Dendritic cell treated with granulocyte-macrophage colony-stimulating factor and Interleukin-4, amounts not matched to agents 40 ng/mL and 50 ng/mL, for 4 days (primary cell): Measurements from ENCODE around the gene ROCK2.
"Not testable (repeated sequence)": the region's sequence is repeated elsewhere in the genome, so short reads cannot be mapped to it uniquely, and the experiment has no call there.

ENCODE experiments used
- H3K27ac Mint-ChIP-seq: one replicate; pipeline ENCODE4 v1.8.0; 2022; ENCODE audit warnings: mild to moderate bottlenecking, mixed read lengths
- H3K27me3 Mint-ChIP-seq: one replicate; pipeline ENCODE4 v1.8.0; 2022; ENCODE audit warnings: mild to moderate bottlenecking, mixed read lengths
- H3K36me3 Mint-ChIP-seq: one replicate; pipeline ENCODE4 v1.8.0; 2022; ENCODE audit warnings: low read depth, mixed read lengths
- H3K4me1 Mint-ChIP-seq: one replicate; pipeline ENCODE4 v1.8.0; 2022; ENCODE audit warnings: low read depth, mixed read lengths
- H3K4me3 Mint-ChIP-seq: one replicate; pipeline ENCODE4 v1.8.0; 2022; ENCODE audit warnings: mild to moderate bottlenecking, moderate library complexity, mixed read lengths
- H3K9me3 Mint-ChIP-seq: one replicate; pipeline ENCODE4 v1.8.0; 2022; ENCODE audit warnings: mixed read lengths
- intact Hi-C: fragments of 100-400 bp; cut with micrococcal nuclease; formaldehyde crosslinking; loops from one replicate; pipeline ENCODE4 v1.15.0; 2022

The ROCK2 gene

GRCh38 chr2:11340717-11341116 is 3.7 kb downstream of the ROCK2 start:
- no peak overlapping the region for H3K27ac Mint-ChIP-seq
- H3K4me3 Mint-ChIP-seq = no peak overlapping the region
- H3K9me3 Mint-ChIP-seq = no peaks in the 10 kb centered on the region
- peaks cover 32% of the 10 kb centered on the region for H3K4me1 Mint-ChIP-seq
- no peaks in the 10 kb centered on the region for H3K27me3 Mint-ChIP-seq
- H3K36me3 Mint-ChIP-seq = peaks cover 10% of the 10 kb centered on the region
- intact Hi-C loops = loop anchor here (10.0 kb wide), 4 partner anchors 106 to 526 kb away; partner anchors contain the start of genes LPIN1 and PDIA6

- peaks cover 10% of the 10 kb centered on the region for H3K36me3 Mint-ChIP-seq
- no peaks in the 10 kb centered on the region for H3K9me3 Mint-ChIP-seq
- no peak overlapping the region for H3K4me3 Mint-ChIP-seq
- no peak overlapping the region for H3K27ac Mint-ChIP-seq
- peaks cover 24% of the 10 kb centered on the region for H3K4me1 Mint-ChIP-seq
- intact Hi-C loops = loop anchor here (10.0 kb wide), 4 partner anchors 105 to 525 kb away; partner anchors contain the start of genes LPIN1 and PDIA6
- H3K27me3 Mint-ChIP-seq = no peaks in the 10 kb centered on the region
Measured at GRCh38 chr2:11339508-11340083, 4.8 kb downstream of the ROCK2 start.

GRCh38 chr2:11338580-11338979 is 5.9 kb downstream of the ROCK2 start:
- no peak overlapping the region for H3K27ac Mint-ChIP-seq
- H3K4me1 Mint-ChIP-seq = peaks cover 24% of the 10 kb centered on the region
- H3K36me3 Mint-ChIP-seq = peaks cover 8% of the 10 kb centered on the region
- intact Hi-C loops = no loop called here
- no peaks in the 10 kb centered on the region for H3K9me3 Mint-ChIP-seq
- no peaks in the 10 kb centered on the region for H3K27me3 Mint-ChIP-seq
- H3K4me3 Mint-ChIP-seq = no peak overlapping the region

GRCh38 chr2:11337909-11338308 is 6.5 kb downstream of the ROCK2 start:
- no peak overlapping the region for H3K4me3 Mint-ChIP-seq
- no peaks in the 10 kb centered on the region for H3K27me3 Mint-ChIP-seq
- peaks cover 4% of the 10 kb centered on the region for H3K36me3 Mint-ChIP-seq
- H3K27ac Mint-ChIP-seq = no peak overlapping the region
- intact Hi-C loops = no loop called here
- H3K9me3 Mint-ChIP-seq = peaks cover under 1% of the 10 kb centered on the region
- H3K4me1 Mint-ChIP-seq = peaks cover 17% of the 10 kb centered on the region

- intact Hi-C loops = no loop called here
- H3K4me3 Mint-ChIP-seq = no peak overlapping the region
- H3K4me1 Mint-ChIP-seq = peaks cover 11% of the 10 kb centered on the region
- peaks cover 4% of the 10 kb centered on the region for H3K36me3 Mint-ChIP-seq
- H3K27me3 Mint-ChIP-seq = no peaks in the 10 kb centered on the region
- peaks cover 7% of the 10 kb centered on the region for H3K9me3 Mint-ChIP-seq
- H3K27ac Mint-ChIP-seq = no peak overlapping the region
Measured at GRCh38 chr2:11336189-11336588, 8.2 kb downstream of the ROCK2 start.

- Mint-ChIP-seq H3K27ac (no peak overlapping the region), H3K27me3 (no peaks in the 10 kb centered on the region), H3K4me1 (peaks cover 18% of the 10 kb centered on the region), H3K9me3 (peaks cover 7% of the 10 kb centered on the region), H3K36me3 (peaks cover 4% of the 10 kb centered on the region), H3K4me3 (no peak overlapping the region)
- intact Hi-C loops = no loop called here
Measured at GRCh38 chr2:11333427-11334183, 10.8 kb downstream of the ROCK2 start.

GRCh38 chr2:11332596-11332995 is 11.8 kb downstream of the ROCK2 start:
- Mint-ChIP-seq H3K36me3 (peaks cover 4% of the 10 kb centered on the region), H3K27me3 (no peaks in the 10 kb centered on the region), H3K9me3 (peaks cover 7% of the 10 kb centered on the region), H3K4me1 (peaks cover 17% of the 10 kb centered on the region), H3K27ac (no peak overlapping the region), H3K4me3 (no peak overlapping the region)
- intact Hi-C loops = no loop called here

- Mint-ChIP-seq H3K4me3 (no peak overlapping the region), H3K36me3 (no peaks in the 10 kb centered on the region), H3K9me3 (peaks cover 7% of the 10 kb centered on the region), H3K27me3 (no peaks in the 10 kb centered on the region), H3K4me1 (peaks cover 11% of the 10 kb centered on the region), H3K27ac (no peak overlapping the region)
- intact Hi-C loops = no loop called here
Measured at GRCh38 chr2:11330457-11331142, 13.8 kb downstream of the ROCK2 start.

GRCh38 chr2:11329776-11330175 is 14.7 kb downstream of the ROCK2 start:
- H3K9me3 Mint-ChIP-seq = peaks cover 7% of the 10 kb centered on the region
- no peak overlapping the region for H3K27ac Mint-ChIP-seq
- H3K4me3 Mint-ChIP-seq = no peak overlapping the region
- no peaks in the 10 kb centered on the region for H3K27me3 Mint-ChIP-seq
- intact Hi-C loops = no loop called here
- no peaks in the 10 kb centered on the region for H3K36me3 Mint-ChIP-seq
- H3K4me1 Mint-ChIP-seq = peaks cover 11% of the 10 kb centered on the region

GRCh38 chr2:11328522-11328921 is 15.9 kb downstream of the ROCK2 start:
- intact Hi-C loops, H3K27me3 Mint-ChIP-seq, H3K27ac Mint-ChIP-seq, H3K36me3 Mint-ChIP-seq, H3K4me3 Mint-ChIP-seq, H3K9me3 Mint-ChIP-seq: not testable (repeated sequence)
- peaks cover 18% of the 10 kb centered on the region for H3K4me1 Mint-ChIP-seq

- Mint-ChIP-seq H3K27ac (no peak overlapping the region), H3K27me3 (no peaks in the 10 kb centered on the region), H3K9me3 (peaks cover 5% of the 10 kb centered on the region), H3K4me1 (peaks cover 19% of the 10 kb centered on the region), H3K36me3 (no peaks in the 10 kb centered on the region), H3K4me3 (no peak overlapping the region)
- intact Hi-C loops = no loop called here
Measured at GRCh38 chr2:11327871-11328270, 16.6 kb downstream of the ROCK2 start.

- H3K27me3 Mint-ChIP-seq = no peaks in the 10 kb centered on the region
- H3K27ac Mint-ChIP-seq = no peak overlapping the region
- H3K9me3 Mint-ChIP-seq = no peaks in the 10 kb centered on the region
- intact Hi-C loops = no loop called here
- H3K4me1 Mint-ChIP-seq = peaks cover 19% of the 10 kb centered on the region
- no peaks in the 10 kb centered on the region for H3K36me3 Mint-ChIP-seq
- H3K4me3 Mint-ChIP-seq = no peak overlapping the region
Measured at GRCh38 chr2:11326677-11327211, 17.7 kb downstream of the ROCK2 start.

- H3K36me3 Mint-ChIP-seq = no peaks in the 10 kb centered on the region
- no peaks in the 10 kb centered on the region for H3K27me3 Mint-ChIP-seq
- H3K4me3 Mint-ChIP-seq = no peak overlapping the region
- intact Hi-C loops = no loop called here
- no peak overlapping the region for H3K27ac Mint-ChIP-seq
- H3K4me1 Mint-ChIP-seq = peaks cover 19% of the 10 kb centered on the region
- H3K9me3 Mint-ChIP-seq = no peaks in the 10 kb centered on the region
Measured at GRCh38 chr2:11325961-11326676, 18.3 kb downstream of the ROCK2 start.
